COLO668 (cell line): ENCODE data around the gene MCM8.
A peak's percentile ranks its signal among the peaks of the same experiment; 100 is the strongest.
"Not testable (repeated sequence)": the region's sequence is repeated elsewhere in the genome, so short reads cannot be mapped to it uniquely, and the experiment has no call there.

ENCODE experiments used
- DNase-seq: peaks from one replicate; lab custom pipeline; 2025; ENCODE audit not compliant: unreplicated experiment; lab: John Stamatoyannopoulos, UW

The MCM8 gene

DNA sequence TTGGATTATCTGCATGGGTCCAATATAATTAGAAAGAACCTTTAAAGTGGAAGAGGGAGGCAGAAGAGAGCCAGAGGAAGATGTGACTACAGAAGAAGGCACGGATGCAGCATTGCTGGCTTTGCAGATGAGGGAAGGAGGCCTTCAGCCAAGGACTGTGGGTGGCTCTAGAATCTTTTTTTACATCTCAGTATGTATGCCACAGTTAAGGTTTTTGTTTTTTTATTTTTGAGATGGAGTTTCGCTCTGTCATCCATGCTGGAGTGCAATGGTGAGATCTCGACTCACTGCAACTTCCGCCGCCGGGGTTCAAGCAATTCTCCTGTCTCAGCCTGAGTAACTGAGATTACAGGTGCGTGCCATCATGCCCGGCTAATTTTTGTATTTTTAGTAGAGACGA is 49.3 kb downstream of the MCM8 start:
- no peak for DNase-seq

- DNase-seq, result no peak
Observed at GRCh38 chr20:6000871-6001270, 50.4 kb downstream of the MCM8 start.

GRCh38 chr20:6006603-6006949 is 56.1 kb downstream of the MCM8 start:
- DNase-seq, result no peak

DNA sequence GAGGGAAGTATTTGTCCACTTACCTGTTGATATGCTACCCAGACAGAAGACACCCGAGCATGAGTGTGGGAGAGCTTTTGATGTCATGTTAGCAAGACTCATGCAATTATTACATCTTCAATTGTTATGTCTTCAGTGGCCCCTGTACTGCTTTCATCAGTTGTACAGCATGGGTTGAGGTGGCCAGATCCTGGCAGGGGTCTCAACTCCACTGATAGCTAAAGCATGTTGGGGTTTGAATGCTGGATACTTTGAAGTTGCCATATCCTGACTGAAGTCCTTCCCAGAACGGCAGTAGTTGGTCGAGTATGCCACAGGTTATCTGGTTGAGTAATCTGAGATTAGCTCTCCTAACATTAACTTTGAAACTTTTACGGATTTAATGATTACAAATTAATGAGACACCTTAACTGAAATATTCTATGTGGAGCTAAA is 56.7 kb downstream of the MCM8 start:
- DNase-seq, result peak; percentile 13

- no peak for DNase-seq
Observed at GRCh38 chr20:6007529-6008103, 57.2 kb downstream of the MCM8 start.

DNA sequence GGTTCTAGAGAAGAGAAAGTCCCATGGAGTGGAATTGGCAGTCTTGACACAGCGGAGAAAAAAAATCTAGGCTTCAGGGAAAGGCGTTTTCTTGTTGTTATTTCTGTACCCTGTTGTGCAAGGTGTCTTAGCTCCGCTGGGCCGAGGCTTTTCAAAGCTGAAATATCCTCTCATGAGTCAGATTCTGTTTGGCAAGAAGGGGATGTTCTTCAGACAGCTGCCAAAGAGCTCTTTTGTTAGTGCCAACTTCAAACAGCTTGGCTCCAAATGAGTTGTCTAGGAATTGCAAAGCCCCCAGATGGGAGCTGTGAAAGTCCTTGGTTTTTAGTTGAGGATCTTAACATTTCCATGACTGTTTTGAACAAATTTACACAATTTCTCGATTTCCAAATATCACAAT is 57.8 kb downstream of the MCM8 start:
- DNase-seq, result no peak

DNA sequence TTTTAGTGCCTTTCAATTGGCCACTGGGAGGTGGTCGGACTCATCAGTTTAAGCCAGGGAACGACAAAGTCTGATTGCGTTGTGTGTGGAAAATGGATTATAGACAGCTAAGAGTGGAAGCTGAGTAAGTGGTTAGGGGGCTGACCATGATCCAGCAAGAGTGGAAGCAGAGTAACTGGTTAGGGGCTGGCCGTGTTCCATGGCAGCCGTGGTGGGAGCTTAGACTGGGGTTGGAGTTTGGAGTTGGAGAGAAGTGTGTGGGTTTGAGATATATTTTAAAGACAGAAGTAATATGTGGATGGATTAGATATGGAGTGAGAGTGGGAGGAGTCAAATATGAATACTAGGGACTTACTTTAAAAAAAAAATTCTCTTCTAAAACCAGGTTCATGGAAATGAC is 61.7 kb downstream of the MCM8 start:
- no peak for DNase-seq

DNA sequence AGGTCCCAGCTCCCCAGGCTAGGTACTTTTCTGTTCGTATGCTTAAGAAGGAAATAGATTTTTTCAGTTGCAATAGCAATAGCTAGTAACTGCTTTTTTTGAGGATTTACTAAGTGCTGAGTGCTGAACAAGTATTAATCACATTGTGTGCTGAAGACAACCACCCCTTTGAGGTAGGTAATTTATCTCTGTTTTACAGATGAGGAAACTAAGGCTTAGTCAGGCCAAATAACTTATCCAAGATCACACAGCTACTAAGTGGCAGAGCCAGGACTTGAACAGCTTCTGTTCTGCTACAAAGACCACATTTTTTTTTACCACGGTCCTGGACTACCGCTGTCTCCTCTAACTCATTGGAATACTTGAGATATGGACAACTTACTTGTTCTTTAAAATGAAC is 63.6 kb downstream of the MCM8 start:
- no peak for DNase-seq

- no peak for DNase-seq
Observed at GRCh38 chr20:6014957-6015356, 64.5 kb downstream of the MCM8 start.

- no peak for DNase-seq
Observed at GRCh38 chr20:6017467-6017866, 67.0 kb downstream of the MCM8 start.

DNA sequence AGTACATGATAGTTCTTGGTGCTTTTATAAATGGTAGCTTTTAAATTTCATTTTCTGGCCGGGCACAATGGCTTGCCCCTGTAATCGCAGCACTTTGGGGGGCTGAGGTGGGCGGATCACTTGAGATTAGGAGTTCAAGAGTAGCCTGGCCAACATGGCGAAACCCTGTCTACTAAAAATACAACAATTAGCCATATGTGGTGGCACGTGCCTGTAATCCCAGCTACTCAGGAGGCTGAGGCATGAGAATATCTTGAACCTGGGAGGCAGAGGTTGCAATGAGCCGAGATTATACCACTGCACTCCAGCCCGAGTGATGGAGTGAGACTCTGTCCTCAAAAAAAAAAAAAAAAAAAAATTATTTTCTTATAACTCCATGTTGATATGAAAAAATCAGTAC is 67.4 kb downstream of the MCM8 start:
- DNase-seq, result no peak

- DNase-seq, result no peak
Observed at GRCh38 chr20:6024768-6025167, 74.3 kb downstream of the MCM8 start.

GRCh38 chr20:6026051-6026450 is 75.6 kb downstream of the MCM8 start:
- DNase-seq, result no peak

DNA sequence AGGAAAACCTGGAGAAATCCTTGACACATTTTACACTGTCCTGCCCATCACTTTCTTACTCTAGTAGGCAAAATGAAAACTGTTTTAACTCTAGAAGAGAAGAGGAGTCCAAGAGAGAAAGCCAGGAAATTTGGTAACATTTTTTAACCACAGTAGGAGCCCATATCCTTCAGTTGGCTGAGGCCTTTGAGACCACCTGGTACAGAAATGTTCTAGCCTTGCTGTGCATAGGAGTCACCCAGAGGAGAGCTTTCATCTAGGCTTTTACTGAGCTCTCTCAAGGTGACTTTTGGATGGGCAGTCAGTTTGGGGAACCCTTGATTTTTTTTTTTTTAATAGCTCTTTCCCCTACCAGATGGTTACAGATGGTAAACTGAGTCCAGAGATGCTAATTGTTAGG is 78.4 kb downstream of the MCM8 start:
- no peak for DNase-seq

GRCh38 chr20:6029538-6029937 is 79.1 kb downstream of the MCM8 start:
- no peak for DNase-seq

DNA sequence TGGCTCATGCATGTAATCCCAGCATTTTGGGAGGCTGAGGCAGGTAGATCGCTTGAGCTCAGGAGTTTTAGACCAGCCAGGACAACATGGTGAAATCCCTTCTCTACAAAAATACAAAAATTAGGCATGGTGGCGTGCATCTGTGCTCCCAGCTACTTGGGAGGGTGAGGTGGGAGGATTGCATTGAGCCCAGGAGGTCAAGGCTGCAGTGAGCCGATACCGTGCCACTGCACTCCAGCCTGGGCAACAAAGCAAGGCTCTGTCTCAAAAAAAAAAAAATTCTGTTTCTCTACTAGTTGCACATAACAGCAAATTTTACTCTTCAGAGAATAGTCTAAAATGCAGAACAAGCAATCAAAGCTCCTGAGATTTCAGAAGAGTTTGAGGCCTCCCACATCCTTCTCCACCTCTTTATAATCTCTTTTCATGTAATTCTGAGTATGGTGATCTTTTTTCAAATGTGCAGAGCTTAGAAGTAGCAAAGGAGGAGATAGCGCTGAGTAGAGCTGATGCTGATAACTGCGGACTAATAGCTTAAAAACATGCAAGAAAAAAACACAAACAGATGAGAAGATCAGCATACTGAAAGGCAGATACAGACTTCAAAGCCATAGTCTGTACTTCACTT is 80.1 kb downstream of the MCM8 start:
- no peak for DNase-seq

GRCh38 chr20:6032907-6033306 is 82.5 kb downstream of the MCM8 start:
- DNase-seq, result not testable (repeated sequence)

- DNase-seq, result no peak
Observed at GRCh38 chr20:6034134-6034969, 83.9 kb downstream of the MCM8 start.

GRCh38 chr20:6036213-6036612 is 85.8 kb downstream of the MCM8 start:
- no peak for DNase-seq

- no peak for DNase-seq
Observed at GRCh38 chr20:6037082-6037481, 86.6 kb downstream of the MCM8 start.

DNA sequence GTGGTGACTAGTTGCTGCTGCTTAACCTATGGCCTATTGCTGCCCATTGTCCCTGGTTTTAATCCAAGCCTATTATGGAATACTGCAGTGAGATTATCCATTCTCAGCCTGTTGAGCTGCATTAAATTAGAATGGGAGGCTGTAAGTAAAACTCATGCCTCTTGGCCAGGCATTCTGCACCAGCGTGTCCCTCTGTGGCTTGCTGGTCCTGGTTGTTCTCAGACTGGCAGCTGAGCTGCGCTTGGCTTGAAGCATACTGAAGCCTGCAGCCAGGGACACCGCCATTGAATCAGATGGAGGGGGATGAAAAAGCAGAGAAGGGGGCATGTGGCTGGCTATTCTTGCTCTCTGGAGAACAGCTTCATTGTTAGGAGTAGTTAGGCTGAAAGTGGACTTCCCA is 87.8 kb downstream of the MCM8 start:
- no peak for DNase-seq

DNA sequence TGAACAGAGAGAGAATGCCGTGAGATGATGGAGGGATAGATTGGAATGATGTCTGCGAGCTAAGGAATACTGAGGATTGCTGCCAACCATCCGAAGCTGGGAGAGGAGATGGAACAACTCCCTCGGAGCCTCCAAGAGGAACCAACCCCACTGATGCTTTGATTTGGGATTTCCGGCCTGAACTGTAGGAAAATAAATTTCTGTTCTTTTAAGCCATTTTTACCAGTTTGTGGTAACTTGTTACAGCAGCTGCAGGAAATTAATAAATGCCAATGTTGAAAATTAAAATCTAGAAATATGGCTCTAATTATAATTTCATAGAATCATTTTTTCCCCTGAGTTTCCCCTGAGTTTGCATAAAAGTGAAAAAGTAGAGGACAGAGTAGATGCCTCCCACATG is 89.3 kb downstream of the MCM8 start:
- no peak for DNase-seq
